HEK293T (cell line): ENCODE results near the gene FGD5.

Experiments
- ARNT ChIP-seq: fragments of 450-650 bp; IDR thresholded peaks from 2 replicates; pipeline ENCODE4 v1.6.1; 2017; ENCODE audit warnings: mild to moderate bottlenecking
- BHLHE40 ChIP-seq: fragments of 450-650 bp; IDR thresholded peaks from 2 replicates; pipeline ENCODE4 v1.6.1; 2016; ENCODE audit warnings: mild to moderate bottlenecking, moderate library complexity, borderline replicate concordance
- CTBP1 ChIP-seq: fragments of 450-650 bp; IDR thresholded peaks from 2 replicates; pipeline ENCODE4 v1.6.1; 2016; ENCODE audit warnings: borderline replicate concordance
- ELF4 ChIP-seq: fragments of 450-650 bp; IDR thresholded peaks from 2 replicates; pipeline ENCODE4 v1.6.1; 2017; ENCODE audit warnings: antibody characterized with exemption
- FOXK2 ChIP-seq: fragments of 450-650 bp; IDR thresholded peaks from 2 replicates; pipeline ENCODE4 v1.6.1; 2016; ENCODE audit warnings: mild to moderate bottlenecking
- FOXM1 ChIP-seq: fragments of 450-650 bp; IDR thresholded peaks from 2 replicates; pipeline ENCODE4 v1.6.1; 2017; ENCODE audit warnings: mild to moderate bottlenecking, borderline replicate concordance
- L3MBTL2 ChIP-seq: fragments of 450-650 bp; conservative IDR thresholded peaks from 2 replicates; pipeline ENCODE4 v1.6.1; 2016; ENCODE audit warnings: mild to moderate bottlenecking
- LEF1 ChIP-seq: fragments of 450-650 bp; IDR thresholded peaks from 2 replicates; pipeline ENCODE4 v1.6.1; 2017; ENCODE audit warnings: mild to moderate bottlenecking, borderline replicate concordance
- NFRKB ChIP-seq: fragments of 450-650 bp; IDR thresholded peaks from 2 replicates; pipeline ENCODE4 v1.6.1; 2016; ENCODE audit warnings: mild to moderate bottlenecking, moderate library complexity
- SP1 ChIP-seq: fragments of 450-650 bp; IDR thresholded peaks from 2 replicates; pipeline ENCODE4 v1.6.1; 2017
- SUZ12 ChIP-seq: fragments of 450-650 bp; IDR thresholded peaks from 2 replicates; pipeline ENCODE4 v1.6.1; 2016; ENCODE audit warnings: mild to moderate bottlenecking
- TARDBP ChIP-seq: fragments of 450-650 bp; IDR thresholded peaks from 2 replicates; pipeline ENCODE4 v1.6.1; 2016
- TF ChIP-seq, protein P1 (sequence below): fragments of 450-650 bp; IDR thresholded peaks from 2 replicates; pipeline ENCODE4 v1.6.1; 2016

GRCh38 chr3:14853271-14853951 is 34.6 kb downstream of the FGD5 start:
- TF ChIP-seq SUZ12 (no peak), FOXM1 (no peak), SP1 (no peak), TARDBP (no peak), CTBP1 (no peak), FOXK2 (no peak), NFRKB (no peak), ELF4 (no peak), L3MBTL2 (no peak), LEF1 (no peak), BHLHE40 (no peak), ARNT (no peak)
- TF ChIP-seq, protein P1, sequence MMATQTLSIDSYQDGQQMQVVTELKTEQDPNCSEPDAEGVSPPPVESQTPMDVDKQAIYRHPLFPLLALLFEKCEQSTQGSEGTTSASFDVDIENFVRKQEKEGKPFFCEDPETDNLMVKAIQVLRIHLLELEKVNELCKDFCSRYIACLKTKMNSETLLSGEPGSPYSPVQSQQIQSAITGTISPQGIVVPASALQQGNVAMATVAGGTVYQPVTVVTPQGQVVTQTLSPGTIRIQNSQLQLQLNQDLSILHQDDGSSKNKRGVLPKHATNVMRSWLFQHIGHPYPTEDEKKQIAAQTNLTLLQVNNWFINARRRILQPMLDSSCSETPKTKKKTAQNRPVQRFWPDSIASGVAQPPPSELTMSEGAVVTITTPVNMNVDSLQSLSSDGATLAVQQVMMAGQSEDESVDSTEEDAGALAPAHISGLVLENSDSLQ, result no peak
